Stimulated activated CD8-positive, alpha-beta memory T cell treated with anti-CD3 and anti-CD28 coated beads, Interleukin-12 subunit alpha, Interleukin-12 subunit beta, amount 100 ng/mL, for 24 hours (primary cell): ENCODE data around the gene GATA5.

ENCODE experiments used
- DNase-seq: peaks from one replicate; pipeline ENCODE4 v3.0.0-alpha.2; 2020; ENCODE audit errors: extremely low read depth

The GATA5 gene

DNA sequence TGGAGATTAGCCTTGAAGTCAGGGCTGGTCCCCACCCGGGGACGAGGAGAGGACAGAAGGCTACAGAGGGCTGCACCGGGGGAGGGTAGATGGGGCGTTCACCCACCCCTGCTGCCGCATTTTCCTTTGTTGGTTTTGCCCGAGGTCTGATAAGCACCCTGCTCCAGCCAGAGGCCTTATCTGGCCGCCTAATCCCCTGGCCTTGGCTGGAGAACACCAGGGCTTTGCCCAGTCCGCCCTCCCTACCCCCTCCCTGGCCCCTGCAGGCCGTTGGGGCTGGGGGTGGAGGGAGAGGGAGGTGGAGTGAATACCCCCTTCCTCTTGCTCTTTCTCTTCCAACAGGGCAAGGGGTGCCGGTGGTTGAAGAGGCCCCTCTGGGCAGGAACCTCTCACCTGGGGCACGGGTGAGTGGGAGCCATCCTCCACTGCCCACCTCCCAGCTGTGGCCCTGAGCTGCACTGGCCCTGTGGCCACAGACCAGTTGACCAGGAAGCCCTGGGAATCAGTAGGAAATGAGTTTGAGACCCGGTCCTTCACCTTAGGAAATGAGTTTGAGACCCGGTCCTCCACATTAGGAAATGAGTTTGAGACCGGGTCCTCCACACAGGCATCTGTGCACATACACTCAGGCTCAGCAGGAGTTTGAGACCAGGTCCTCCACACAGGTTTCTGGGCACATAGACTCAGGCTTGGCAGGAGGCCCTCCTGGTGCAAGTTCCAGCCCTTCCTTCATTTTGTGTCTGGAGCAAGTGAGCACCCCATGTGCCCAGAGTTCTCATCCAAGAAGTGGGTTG, 12.0 kb upstream of the GATA5 start:
- DNase-seq: no peak

DNA sequence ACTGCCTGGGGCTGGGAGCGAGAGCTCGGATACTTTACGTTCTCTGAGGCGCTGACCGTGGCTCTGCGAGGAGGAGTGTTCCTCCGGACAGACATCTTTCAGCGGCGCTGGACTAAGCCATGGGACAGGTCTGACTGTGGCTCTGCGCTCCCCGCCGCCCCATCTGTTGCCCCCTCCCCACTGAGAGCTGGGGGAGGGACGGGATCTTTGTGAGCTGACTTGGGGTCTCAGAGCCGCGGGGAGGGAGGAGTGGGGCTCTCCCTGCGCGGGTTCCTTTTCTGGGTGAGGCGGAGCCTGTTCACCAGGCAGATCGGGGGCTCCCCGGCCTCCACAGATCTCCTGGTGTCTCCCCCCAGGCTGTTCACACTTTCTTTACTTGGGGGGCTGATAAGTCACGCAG, 11.3 kb upstream of the GATA5 start:
- no peak for DNase-seq

DNA sequence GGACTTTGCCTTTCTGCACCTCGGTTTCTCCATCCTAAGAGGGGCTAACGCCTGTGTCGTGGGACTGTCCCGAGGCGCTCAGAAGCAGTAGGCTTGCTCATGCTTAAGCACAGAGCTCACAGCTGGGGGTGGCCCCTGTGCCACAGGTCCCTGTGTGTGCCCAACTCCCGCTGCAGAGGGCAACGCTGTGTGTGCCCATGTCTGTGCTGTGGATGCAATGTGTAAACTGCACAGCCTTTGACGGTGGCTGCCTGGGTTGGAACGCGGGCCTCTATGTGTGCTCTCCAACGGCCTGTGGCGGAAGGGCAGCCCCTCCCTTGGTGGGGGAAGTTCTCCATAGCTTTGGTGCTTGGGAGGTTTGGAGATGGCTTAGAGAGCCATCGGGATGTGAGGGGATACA, 10.7 kb upstream of the GATA5 start:
- no peak for DNase-seq

DNA sequence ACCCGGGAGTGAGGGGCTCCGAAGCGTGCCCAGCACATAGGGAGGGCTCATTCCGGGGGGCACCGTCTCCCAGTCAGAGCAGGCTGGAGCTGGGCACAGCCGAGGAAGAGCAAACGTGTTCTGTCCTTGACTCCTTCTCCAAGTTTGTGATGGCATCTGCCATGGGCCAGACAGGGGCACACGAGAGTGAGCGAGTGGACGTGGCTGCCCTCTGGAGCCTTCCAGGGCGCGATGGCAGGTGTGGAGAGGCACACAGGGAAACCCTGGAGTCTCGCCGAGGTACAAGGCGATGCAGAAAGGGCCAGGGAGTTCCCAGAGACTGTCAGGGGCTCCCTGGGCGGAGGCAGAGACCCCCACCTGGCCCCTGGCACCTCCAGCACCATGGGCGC, 9.9 kb upstream of the GATA5 start:
- DNase-seq: no peak

DNA sequence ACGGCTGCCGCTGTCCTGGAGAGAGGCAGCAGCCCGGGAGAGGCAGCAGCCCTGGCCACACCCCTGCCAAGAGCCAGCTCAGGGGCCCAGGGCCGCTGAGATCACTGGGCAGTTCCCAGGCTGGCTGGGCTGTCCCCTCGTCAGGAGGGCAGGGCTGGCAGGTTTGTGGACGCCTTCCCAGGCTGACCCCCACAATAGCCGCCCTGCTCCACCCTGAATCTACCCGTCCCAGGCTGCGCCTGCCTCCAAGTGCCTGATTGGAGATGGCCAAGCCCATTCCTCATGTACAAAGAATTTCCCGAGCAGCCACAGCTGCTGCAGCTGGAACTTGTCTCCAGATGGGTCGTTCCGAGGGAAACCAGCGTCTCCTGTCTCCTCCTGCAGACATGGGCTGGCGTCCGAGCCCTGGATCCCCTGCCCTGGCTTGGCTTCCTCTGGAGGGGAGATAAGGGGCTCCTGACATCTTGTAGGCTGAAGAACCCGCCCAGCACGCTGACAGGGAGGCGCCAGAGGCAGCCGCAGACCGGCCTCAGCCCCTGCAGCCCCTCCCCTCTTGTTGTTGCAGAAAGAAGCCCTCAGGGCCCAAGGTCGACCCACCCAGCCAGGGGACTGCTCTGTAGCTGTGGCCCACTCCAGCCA, 9.4 kb upstream of the GATA5 start:
- DNase-seq: no peak

DNA sequence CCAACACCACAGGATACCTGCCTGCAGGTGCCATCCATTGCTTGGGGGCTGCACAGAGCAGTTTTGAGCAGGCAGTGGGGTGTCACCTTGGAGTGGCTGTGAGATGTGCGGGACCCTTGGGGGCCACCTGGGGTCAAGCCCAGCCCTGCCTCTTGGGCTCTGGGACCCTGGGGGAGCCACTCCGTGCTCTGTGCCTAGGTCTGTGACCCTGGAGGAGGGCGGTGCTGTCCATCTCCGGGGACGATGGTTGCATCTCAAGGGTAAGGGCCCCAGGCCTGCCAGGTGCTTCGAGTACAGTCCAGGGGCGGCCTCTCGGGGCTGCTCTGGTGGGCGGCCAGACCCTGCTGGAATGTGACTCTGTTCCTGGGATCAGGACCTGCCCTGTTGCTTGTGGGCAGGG, 8.7 kb upstream of the GATA5 start:
- no peak for DNase-seq

DNA sequence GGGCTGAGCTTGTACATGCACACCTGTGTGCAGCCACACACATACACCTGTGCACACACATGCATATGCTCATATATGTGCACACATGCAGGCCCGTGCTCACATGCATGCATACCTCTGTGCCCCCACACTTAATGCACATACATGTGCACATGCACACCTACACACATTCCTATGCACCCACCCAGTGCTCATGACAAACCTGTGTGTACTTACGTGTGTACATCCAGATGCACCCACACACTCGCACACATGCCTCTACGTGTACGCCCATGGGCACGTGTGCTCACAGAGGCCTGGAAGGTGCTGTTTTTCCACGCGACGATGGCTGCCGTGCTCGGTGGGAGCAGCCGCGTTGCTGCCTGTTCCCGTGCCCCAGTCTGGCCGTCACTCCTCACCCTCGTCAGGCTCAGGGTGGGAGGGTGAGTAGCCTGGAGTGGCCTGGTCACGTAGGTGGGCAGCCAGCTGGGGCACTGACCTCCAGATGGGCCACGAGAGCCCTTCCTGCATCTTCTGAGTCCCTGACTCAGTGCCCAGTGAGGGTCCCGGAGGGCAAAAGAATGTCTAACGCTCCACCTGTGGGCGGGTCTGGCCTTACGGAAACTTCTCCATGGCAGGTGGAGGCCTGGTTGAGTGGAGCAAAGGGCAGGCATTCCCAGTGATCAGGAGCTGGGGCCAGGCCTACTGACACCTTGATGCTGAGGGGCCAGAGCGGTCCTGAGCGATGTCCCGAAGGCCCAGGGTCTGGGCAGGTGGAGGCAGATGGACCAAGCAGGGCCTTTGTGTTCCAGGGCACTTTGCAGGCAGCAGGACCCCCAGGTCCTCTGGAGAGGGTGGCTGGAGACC, 8.0 kb upstream of the GATA5 start:
- DNase-seq: no peak

DNA sequence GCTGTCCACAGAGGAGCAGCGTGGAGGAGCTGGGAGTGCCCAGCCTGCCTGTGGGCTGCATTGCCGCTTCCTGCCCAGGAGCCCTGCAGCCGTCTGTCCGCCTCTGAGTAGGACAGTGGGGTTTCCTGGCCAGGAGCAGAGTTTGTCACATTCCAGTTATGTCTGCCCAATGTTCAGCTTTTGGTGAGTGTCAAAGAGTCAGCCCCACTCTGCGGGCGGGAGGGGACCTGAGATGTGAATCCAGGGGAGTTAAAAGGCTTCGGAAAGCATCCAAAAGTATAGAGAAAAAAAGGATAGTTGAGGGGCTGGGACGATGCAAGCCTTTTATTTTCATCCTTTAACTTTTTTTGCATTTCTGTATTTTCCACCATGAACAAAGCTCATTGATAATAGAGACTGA, 7.2 kb upstream of the GATA5 start:
- DNase-seq: no peak

DNA sequence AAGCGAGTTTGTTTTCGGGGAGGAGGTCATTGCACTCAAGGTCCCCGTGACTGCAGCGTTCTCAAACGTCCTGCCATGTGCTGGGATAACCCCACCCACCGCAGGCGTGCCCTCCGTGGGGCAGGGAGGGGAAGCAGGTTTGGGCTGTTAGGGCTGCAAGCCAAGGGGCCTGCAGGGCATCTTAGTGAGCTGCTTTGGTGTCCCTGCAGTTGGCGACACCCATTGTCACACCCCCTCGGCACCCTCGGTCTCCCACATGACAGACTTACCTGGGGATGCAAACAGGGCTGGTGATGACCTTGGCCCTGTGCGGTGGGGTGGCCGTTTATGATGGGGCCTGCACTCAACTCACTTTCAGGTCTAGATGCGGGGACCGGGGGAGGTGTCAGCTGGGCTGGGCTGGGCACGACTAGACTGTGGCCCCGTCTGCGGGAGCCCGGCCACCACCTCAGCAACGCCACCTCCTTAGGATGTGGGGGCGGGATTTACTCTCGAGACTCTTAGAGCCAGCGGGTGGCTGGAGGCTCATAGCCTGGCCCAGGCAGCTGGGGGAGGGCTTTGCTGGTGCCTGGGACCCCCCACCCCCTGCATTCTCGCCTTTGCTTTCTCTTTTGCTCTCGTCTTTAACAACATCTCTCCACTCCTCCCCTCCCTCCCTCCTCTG, 6.5 kb upstream of the GATA5 start:
- no peak for DNase-seq

DNA sequence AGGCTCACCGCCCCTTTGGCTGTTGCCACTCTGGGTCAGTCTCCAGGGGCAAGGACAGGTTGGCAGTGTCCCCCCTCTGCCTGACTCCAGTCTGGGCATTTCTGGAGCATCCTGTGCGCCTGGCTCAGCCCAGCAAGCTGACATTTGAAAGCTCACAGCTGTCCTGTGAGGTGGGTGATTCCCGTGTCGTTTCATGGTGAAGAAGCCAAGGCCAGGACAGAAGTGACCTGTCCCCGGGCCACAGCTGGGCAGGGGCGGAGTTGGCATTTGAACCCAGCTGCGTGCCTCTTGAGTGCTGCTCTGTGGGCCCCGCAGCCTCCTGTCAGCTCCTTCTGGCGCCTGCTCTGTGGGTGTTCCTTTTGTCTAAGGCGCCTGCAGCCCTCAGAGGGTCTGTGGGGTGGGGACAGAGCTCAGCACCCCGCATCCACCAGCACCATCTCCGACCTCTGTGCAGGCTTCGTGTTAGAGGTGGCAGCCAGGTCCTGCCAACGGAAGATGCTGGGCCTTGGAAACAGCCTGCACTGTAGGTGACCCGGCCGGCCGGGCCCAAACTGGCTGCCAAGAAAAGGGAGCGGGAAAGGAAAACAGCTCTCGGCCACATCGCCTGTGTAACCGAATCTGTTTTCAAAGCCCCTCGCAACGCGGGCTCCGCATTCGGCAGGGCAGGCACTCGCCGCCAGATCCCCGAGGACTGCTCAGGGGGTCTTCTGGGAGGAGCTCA, 5.8 kb upstream of the GATA5 start:
- no peak for DNase-seq

DNA sequence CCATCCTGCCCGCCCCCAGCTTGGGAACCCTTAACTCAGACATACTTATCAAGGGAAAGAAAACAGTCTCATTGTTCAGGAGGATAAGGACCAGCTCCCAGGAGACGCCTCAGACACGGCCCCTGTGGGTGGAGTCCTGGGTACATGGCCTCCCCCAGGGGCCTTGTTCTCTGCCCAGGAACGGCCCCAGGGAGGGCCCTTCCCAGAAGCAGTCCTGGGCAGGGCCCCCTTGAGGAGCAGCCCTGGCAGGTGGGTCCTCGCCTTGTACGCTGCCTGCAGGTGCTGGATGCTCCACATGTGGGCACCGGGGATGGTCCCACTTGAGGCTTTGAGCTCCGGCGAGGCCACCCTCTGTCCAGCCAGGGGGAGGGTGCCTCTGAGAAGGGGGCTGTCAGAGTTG, 4.5 kb upstream of the GATA5 start:
- DNase-seq: no peak

DNA sequence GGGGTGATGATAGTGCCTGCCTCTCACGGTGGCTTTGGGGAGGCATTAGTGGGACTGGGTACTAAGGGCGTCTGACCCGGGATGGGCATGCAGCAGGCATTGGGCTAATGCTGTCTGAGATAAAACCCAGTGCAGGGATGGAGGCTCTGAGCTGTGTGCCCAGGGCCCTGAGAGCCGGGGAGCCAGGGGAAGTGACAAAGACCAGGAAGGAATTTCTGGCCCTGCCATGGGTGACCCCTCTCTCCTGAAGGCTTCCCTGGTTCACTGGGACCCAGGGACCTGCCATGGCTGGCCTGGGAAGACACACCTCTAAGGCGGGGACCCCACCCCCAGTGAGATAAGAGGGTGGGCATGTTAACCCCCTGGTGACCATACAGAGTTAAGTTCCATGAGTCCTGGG, 3.9 kb upstream of the GATA5 start:
- no peak for DNase-seq

DNA sequence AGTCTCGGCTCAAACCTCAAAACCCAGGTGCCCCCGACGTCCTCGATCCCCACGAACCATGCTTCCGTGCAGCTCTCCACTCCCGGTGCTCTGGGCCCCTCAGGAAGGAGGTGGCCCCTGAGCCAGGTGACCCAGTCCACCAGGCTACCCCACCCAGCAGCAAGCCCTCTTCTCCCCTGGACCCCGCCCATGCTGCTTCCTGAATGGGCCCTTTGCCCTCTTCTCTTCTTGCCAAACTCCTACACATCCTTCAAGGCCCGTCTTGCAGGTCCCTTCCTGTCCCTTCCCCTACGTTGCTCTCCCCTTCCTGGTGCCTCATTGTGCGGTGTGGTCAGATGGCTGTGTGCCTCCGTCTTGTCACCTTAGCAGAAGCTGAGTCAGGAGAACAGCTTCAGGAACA, 3.4 kb upstream of the GATA5 start:
- DNase-seq: no peak

DNA sequence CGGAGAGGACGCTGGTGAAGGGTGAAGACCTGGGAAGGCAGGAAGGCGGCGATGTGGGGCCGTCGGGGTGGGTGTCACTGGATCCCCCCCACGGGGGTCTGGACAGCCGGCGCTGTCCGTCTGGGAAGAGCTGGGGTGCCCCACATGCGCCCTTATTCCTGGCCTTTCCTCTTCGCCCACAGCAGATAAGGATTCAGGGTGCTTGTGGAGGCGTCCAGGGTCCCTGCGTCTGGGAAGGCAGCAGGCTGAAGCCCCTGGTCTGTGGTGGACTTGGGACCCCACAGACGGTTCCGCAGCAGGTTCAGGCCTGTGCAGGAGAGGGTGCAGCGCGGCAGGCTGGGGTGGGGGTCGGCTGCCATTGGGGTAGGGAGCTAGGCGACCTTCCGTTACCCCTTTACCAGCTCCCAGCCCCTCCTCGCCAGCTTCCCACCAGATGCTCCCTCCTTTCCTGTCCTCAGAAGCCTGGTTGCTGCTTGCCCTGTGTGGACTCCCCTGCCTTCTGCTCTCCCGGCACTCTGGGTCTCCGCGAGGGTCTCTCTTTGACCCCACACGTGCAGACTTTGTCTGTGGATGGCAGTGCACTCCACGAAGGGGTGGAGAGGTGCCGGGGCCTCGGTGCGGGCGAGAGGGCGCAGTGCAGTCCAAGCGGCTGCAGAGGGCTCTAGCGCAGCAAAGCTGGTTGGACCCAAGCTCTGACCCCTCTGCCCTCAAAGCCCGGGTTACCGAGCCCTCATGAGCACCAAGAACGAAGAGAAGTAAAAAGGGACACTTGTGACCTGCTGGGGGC, 2.1 kb upstream of the GATA5 start:
- no peak for DNase-seq

DNA sequence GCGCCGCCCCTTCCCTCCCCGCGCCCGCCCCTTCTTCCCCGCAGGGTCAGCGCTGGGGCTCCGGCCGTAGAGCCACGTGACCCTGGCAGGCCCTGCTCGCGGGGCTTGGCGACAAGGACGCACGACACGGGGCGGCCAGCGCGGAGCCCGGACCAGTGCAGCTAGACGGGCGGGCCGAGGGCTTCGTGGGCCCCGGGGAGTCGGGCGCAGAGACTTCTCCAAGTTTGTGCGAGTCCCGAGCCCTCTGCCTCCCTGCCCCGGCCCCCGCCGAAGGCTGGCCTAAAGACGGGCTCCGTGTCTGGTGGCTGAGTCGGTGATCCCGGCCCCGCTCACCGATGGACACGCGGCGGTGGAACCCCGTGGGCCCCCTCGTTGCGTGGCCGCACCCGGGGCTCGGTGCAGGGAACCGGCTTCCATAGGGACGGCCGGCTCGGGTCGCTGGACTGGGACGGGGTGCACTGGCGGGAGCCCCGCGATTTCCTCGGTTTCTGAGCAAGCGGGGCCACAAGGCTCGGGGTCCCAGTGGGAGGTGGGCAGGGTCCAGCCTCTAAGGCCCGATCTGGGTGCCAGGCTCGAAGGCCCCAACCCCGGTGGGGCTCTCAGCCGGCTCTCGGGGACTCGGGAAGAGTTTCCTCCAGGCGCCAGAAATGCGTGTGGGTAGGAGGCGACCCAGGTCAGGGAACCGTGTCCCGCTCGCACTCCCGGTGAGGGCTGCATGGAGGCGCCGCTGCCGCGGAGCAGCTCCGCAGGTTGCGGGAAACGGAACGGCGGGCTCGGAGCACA, 452 bp upstream of the GATA5 start:
- DNase-seq: no peak

DNA sequence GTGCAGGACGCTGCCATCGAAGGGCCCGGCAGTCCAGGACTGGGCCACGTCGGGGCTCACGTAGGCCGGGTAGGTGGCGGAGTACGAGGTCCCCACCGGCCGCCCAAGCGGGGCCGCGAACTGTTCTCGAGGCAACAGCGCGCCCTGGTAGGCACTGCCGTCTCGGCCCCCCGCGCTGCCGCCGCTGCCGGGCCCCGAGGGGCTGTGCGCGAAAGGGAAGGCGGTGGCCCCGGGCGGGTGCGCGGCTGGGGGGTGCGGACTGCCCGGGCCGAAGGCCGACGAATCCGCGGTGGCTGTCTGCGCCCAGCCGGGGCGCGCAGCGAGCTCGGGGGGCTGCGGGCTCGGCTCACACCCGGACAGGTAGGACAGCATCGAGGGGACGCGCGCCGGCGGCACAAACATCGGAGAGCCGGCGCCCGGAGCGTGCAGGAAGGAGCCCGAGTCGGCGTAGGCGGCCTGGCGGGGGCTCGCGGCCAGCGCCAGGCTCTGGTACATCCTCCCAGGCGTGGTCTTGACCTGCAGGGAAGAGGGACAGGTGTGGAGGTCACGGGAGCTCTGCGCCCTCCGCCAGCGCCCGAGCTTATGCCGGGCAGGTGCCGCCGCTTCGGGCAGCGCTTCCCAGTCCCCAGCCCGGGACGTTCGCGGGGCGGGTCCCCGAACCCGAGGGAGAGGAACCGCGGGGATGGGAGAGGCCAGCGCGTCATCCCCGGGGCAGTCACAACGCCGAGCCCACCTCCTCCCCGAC, 596 bp downstream of the GATA5 start:
- DNase-seq: no peak

DNA sequence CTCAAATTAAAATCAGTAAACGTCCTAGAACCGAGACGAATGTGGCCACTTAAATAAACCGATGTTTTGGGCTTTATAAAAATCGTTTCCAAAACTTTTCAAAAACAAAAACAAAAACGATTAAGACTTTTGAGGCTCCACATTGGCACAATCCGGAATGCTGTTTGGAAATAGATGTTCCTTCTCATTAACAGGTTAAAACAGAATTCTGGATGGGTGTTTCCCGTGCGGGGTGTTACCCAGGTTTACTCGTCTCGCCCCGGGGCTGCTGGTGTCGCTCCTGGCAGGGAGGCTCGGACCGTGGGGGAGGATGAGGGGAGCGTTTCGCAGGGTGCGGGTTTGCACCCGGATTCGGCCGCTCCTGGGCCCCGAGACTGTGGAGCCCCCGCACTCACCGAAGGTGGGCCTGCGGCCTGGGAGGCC, 1.2 kb downstream of the GATA5 start:
- DNase-seq: no peak

DNA sequence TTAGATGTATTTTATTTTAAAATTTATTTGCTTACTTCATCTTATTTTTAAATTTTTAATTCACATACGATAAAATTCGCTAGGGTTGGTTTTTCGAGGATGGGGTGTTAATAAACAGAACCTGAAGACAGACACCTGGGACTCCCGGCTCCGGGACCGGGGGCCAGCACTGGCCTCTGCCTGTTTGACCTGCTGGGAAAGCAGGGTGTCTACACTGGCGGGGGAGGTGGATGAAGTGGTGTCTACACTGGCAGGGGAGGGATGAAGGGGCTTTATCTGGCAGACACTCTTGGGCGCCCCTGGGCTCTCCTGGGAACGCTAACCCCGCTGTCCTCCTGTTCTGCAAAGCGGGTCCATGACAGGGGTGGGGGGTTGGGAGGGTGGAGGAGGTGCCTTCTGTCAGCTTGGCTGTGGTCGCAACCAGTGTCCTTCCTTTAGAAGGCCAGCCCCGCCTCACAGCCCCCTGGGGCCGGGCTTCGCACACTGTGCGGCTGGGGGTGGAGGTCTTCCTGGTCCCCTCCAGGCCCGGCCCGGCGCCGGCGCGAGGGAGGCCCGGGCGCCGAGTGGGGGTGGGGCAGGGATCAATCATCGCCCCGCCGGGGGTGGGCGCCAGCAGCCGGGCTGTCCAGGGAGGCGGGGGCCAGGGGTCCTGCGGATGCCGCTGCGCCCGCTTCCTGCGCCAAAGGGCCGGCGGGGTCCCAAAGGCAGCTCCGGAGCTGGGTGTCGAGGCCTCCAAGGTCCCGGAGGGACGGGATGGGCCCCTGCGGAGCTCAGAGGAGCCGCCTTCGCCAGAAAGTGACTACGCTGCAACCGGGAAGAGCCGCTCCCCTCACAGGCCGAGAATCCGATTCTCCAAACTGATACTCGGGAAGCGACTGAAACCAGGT, 1.8 kb downstream of the GATA5 start:
- DNase-seq: no peak
